HepG2 (cell line): ENCODE measurements around the gene SSC4D. TPM values are rescaled to one million over a fixed set of nuclear protein-coding genes. Genes with fewer than 3 reads are reported as not detected.

ENCODE experiments used
- AKAP8 ChIP-seq: sonication (generic); formaldehyde crosslinking; IDR thresholded peaks from 2 replicates; pipeline ENCODE4 v1.5.1; 2020; ENCODE audit warnings: mild to moderate bottlenecking, missing genetic modification reagents
- GZF1 ChIP-seq: sonication (generic); formaldehyde crosslinking; IDR thresholded peaks from 2 replicates; pipeline ENCODE4 v1.5.1; 2020; ENCODE audit warnings: mild to moderate bottlenecking, missing genetic modification reagents
- JUN ChIP-seq: sonication (generic); formaldehyde crosslinking; IDR thresholded peaks from 2 replicates; pipeline ENCODE4 v1.4.0; 2020; ENCODE audit warnings: mild to moderate bottlenecking, missing genetic modification reagents
- KDM1A ChIP-seq: IDR thresholded peaks from 2 replicates; pipeline ENCODE4 v1.6.1; 2016; ENCODE audit warnings: missing compliant biosample characterization
- MEIS2 ChIP-seq: sonication (generic); formaldehyde crosslinking; IDR thresholded peaks from 2 replicates; pipeline ENCODE4 v1.9.0; 2021; ENCODE audit warnings: mild to moderate bottlenecking, missing genetic modification reagents
- MTF2 ChIP-seq: sonication (generic); formaldehyde crosslinking; IDR thresholded peaks from 2 replicates; pipeline ENCODE4 v1.5.0; 2020; ENCODE audit warnings: missing genetic modification reagents, borderline replicate concordance
- PAX8 ChIP-seq: sonication (generic); formaldehyde crosslinking; IDR thresholded peaks from 2 replicates; pipeline ENCODE4 v1.8.0; 2022; ENCODE audit warnings: mild to moderate bottlenecking, missing genetic modification reagents, borderline replicate concordance
- PTBP1 ChIP-seq: fragments of 200-400 bp; formaldehyde crosslinking; IDR thresholded peaks from 2 replicates; pipeline ENCODE4 v1.6.1; 2018; ENCODE audit warnings: low read length, low read depth; ENCODE audit not compliant: poor library complexity, severe bottlenecking
- SYNCRIP ChIP-seq: fragments of 200-400 bp; formaldehyde crosslinking; IDR thresholded peaks from 2 replicates; pipeline ENCODE4 v1.6.1; 2018; ENCODE audit warnings: mild to moderate bottlenecking, low read depth, low read length; ENCODE audit not compliant: insufficient read depth
- TGIF2 ChIP-seq: IDR thresholded peaks from 2 replicates; pipeline ENCODE4 v1.6.1; 2016; ENCODE audit warnings: control low read depth, missing compliant biosample characterization
- ZBTB1 ChIP-seq: sonication (generic); formaldehyde crosslinking; IDR thresholded peaks from 2 replicates; pipeline ENCODE4 v1.4.0; 2020; ENCODE audit warnings: missing genetic modification reagents, borderline replicate concordance
- ZBTB40 ChIP-seq, 2 experiments: fragments of 450-650 bp in 1 of 2; sonication (generic) in 1 of 2; formaldehyde crosslinking in 1 of 2; IDR thresholded peaks; 2 replicates each; pipeline versions ENCODE4 v1.6.1 to v1.8.0; 2016 to 2022; ENCODE audit warnings: antibody characterized with exemption in 1 of 2, mild to moderate bottlenecking in 1 of 2, missing genetic modification reagents in 1 of 2
- ZFP37 ChIP-seq: sonication (generic); formaldehyde crosslinking; IDR thresholded peaks from 2 replicates; pipeline ENCODE4 v1.4.0; 2020; ENCODE audit warnings: missing genetic modification reagents, borderline replicate concordance
- ZNF280D ChIP-seq: sonication (generic); formaldehyde crosslinking; IDR thresholded peaks from 2 replicates; pipeline ENCODE4 v1.5.1; 2020; ENCODE audit warnings: mild to moderate bottlenecking, missing genetic modification reagents
- ZNF709 ChIP-seq: sonication (generic); formaldehyde crosslinking; IDR thresholded peaks from 2 replicates; pipeline ENCODE4 v1.5.0; 2020; ENCODE audit warnings: mild to moderate bottlenecking, missing genetic modification reagents
- ZNF790 ChIP-seq: sonication (generic); formaldehyde crosslinking; IDR thresholded peaks from 2 replicates; pipeline ENCODE4 v1.8.0; 2022; ENCODE audit warnings: missing genetic modification reagents, mild to moderate bottlenecking, borderline replicate concordance
- polyA plus RNA-seq, 8 experiments: library from polyadenylated mRNA; depleted of rRNA in 3 of 8; stranded (reverse) in 7 of 8; unstranded in 1 of 8; fragments of >200 nt; fragmentation: Illumina TruSeq in 4 of 8; extraction: Trizol in 4 of 8; gene quantifications; 2 replicates each; pipeline versions ENCODE4 v1.2.1 to v1.2.3, GENCODE V29; 2011 to 2016; ENCODE audit warnings: low read depth in 4 of 8, missing spikeins in 1 of 8, mixed read lengths in 1 of 8; ENCODE audit not compliant: insufficient read depth in 1 of 8
- total RNA-seq, 5 experiments: library from RNA; depleted of rRNA; stranded (reverse); fragments of >200 nt; fragmentation: Illumina TruSeq; extraction: Trizol; gene quantifications; 2 replicates each; pipeline ENCODE4 v1.2.3, GENCODE V29; 2016; ENCODE audit warnings: low read depth in 1 of 5

Gene SSC4D
- total and polyA plus RNA-seq, 2 of the 13 experiments (the other 11 are each of a cell fraction or from before 2014, with no cell fraction given) = 33.3 to 63.8 TPM

DNA sequence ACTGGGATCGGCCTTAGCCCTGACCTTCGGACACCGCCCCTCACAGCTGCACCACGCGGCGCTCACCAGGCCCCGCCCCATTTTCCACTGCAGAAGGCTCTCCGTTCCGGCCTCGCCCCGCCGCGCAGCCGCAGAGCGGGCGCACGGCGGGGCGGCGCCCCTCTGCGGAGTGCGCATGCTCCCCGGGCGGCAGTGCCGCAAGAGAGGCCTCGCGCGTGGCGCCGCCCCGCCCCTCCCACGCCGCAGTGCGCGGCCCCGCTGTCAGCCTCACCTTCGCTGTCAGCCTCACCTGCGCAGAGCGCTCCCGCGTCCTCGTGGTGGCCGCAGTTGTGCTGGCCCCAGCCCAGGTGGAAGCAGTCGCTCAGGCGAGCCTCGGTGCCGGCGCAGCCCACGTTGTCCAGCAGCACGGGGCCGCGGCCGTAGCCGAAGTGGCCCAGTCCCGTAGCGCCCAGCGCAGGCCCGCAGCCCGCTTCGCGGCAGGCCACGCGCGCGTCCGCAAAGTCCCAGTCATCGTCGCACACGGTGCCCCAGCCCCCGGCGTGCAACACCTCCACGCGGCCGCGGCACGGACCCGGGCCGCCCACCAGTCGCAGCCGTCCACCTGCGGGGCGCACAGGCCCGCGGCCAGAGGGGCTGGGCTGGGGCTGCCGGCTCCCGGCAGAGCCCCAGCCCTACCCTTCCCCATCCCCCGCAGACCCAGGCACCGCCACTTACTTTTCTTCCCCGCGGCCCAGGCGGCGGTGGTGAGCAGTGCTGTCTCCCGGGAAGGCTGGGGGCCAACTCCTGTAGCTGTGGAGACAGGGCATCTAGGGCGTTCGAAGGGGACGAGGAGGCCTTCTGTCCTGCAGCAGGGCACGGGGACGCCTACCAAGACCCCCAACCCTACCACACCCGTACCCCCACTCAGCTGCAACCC, 16.1 kb downstream of the SSC4D start (continued):
- peak; percentile 21; the same call in 1 of the 2 replicates for TF ChIP-seq AKAP8
- TF ChIP-seq ZNF709 (CRISPR knock-in tag) = peak; percentile 94
- peak; percentile 25; the same call in 1 of the 2 replicates for TF ChIP-seq GZF1
- peak; percentile 25; the same call in 1 of the 2 replicates for TF ChIP-seq TGIF2 (CRISPR knock-in tag)
- TF ChIP-seq ZFP37 = no peak
- TF ChIP-seq PTBP1 = no peak
- no peak for TF ChIP-seq ZBTB1
- TF ChIP-seq ZNF280D (CRISPR knock-in tag) = no peak
- no peak for TF ChIP-seq SYNCRIP
- no peak for TF ChIP-seq KDM1A (CRISPR knock-in tag)
- peak; percentile 82; the same call in 1 of the 2 replicates for TF ChIP-seq MEIS2 (CRISPR knock-in tag)
- no peak for TF ChIP-seq ZBTB40 (IDR thresholded peaks at IDR 0.05)
- peak; percentile 78 for TF ChIP-seq ZBTB40 (CRISPR knock-in tag; IDR thresholded peaks at IDR 0.05)
- TF ChIP-seq JUN (CRISPR knock-in tag) = no peak
- TF ChIP-seq ZNF790 (CRISPR knock-in tag) = peak; percentile 96; the same call in 1 of the 2 replicates
- peak; percentile 88; the same call in 1 of the 2 replicates for TF ChIP-seq PAX8 (CRISPR knock-in tag)
- 0 out of 2 replicates have a peak, but pooled peaks have one; percentile 63 for TF ChIP-seq MTF2 (CRISPR knock-in tag)
